Measurements from ENCODE around the gene CCDC9.

DNA sequence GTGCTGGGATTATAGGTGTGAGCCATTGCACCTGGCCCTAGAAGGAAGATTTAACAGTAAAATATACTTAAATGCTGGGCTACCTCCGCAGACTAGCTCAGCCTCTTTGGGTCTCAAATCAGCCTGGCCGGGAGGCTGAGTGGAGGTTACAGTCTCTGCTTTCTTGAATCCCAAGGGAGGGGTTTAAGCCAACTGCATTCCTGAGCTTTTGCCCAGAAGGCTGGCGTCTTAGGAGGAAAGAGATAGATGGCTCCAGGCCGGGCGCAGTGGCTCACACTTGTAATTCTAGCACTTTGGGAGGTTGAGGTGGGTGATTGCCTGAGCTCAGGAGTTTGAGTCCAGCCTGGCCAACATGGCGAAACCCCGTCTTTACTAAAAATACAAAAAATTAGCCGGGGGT lies 52.7 kb downstream of the CCDC9 start:
- TF ChIP-seq POLR2A (IDR thresholded peaks at IDR 0.05) (no peak), CTCF (IDR thresholded peaks at IDR 0.05) (no peak)

All from transverse colon (tissue), 3 donors.